ENCODE measurements around the gene SOX6.

SOX6 gene

GRCh38 chr11:16015741-16016467 is 340.4 kb downstream of the SOX6 start:
- no peak for DNase-seq (ENCODE audit: low read depth)
- no peak overlapping the region for H3K4me3 ChIP-seq (ENCODE audit: low read length)
- no peak for TF ChIP-seq CTCF (conservative IDR thresholded peaks at IDR 0.05; ENCODE audit: low read depth, low read length)

- DNase-seq (ENCODE audit: low read depth) = no peak
- TF ChIP-seq CTCF (conservative IDR thresholded peaks at IDR 0.05; ENCODE audit: low read depth, low read length) = no peak
Observed at GRCh38 chr11:16013649-16014275, 342.6 kb downstream of the SOX6 start.

GRCh38 chr11:16013242-16013641 is 343.1 kb downstream of the SOX6 start:
- no peak for TF ChIP-seq CTCF (conservative IDR thresholded peaks at IDR 0.05; ENCODE audit: low read depth, low read length)
- DNase-seq (ENCODE audit: low read depth) = no peak
- no peak overlapping the region for H3K4me3 ChIP-seq (ENCODE audit: low read length)

More at GRCh38 chr11:16013649-16014275, 342.6 kb downstream of the SOX6 start:
- H3K4me3 ChIP-seq (ENCODE audit: low read length) = no peak overlapping the region

GRCh38 chr11:16012125-16012751 is 344.1 kb downstream of the SOX6 start:
- DNase-seq (ENCODE audit: low read depth) = no peak
- H3K4me3 ChIP-seq (ENCODE audit: low read length) = no peak overlapping the region
- no peak for TF ChIP-seq CTCF (conservative IDR thresholded peaks at IDR 0.05; ENCODE audit: low read depth, low read length)

- DNase-seq (ENCODE audit: low read depth) = no peak
- H3K4me3 ChIP-seq (ENCODE audit: low read length) = no peak overlapping the region
- no peak for TF ChIP-seq CTCF (conservative IDR thresholded peaks at IDR 0.05; ENCODE audit: low read depth, low read length)
Observed at GRCh38 chr11:16011396-16011795, 344.9 kb downstream of the SOX6 start.

- H3K4me3 ChIP-seq (ENCODE audit: low read length) = no peak overlapping the region
- DNase-seq (ENCODE audit: low read depth) = no peak
- no peak for TF ChIP-seq CTCF (conservative IDR thresholded peaks at IDR 0.05; ENCODE audit: low read depth, low read length)
Observed at GRCh38 chr11:16009021-16009420, 347.3 kb downstream of the SOX6 start.
